Activated CD4-positive, alpha-beta T cell treated with anti-CD3 and anti-CD28 coated beads for 36 hours (primary cell): ENCODE results near the gene SLC30A7. TPM values are rescaled to one million over a fixed set of nuclear protein-coding genes. Genes with fewer than 3 reads are reported as not detected.

ENCODE experiments used
- ATAC-seq: fragments of 200-7000 bp; cut with Tn5 transposase; one replicate; pipeline ENCODE4 v1.10.0; 2021; ENCODE audit warnings: mild to moderate bottlenecking, moderate library complexity
- CTCF ChIA-PET: fragments of 350-600 bp; sonication (Branson Sonifier 250); formaldehyde crosslinking; loops from one replicate; lab custom pipeline; 2021; ENCODE audit warnings: antibody characterized with exemption; lab: Charles Lee
- POLR2A ChIA-PET: fragments of 350-600 bp; sonication (Branson Sonifier 250); formaldehyde crosslinking; loops from one replicate; lab custom pipeline; 2021; ENCODE audit warnings: antibody characterized with exemption, inconsistent platforms; lab: Charles Lee
- DNase-seq: peaks from one replicate; pipeline ENCODE4 v3.0.0-alpha.2; 2020
- H3K27ac Mint-ChIP-seq: one replicate; pipeline ENCODE4 v1.8.0; 2021; ENCODE audit warnings: mixed read lengths
- H3K27me3 Mint-ChIP-seq: one replicate; pipeline ENCODE4 v1.8.0; 2021; ENCODE audit warnings: mixed read lengths
- H3K36me3 Mint-ChIP-seq: one replicate; pipeline ENCODE4 v1.8.0; 2021; ENCODE audit warnings: low read depth, mixed read lengths
- H3K4me1 Mint-ChIP-seq: one replicate; pipeline ENCODE4 v1.8.0; 2021; ENCODE audit warnings: mixed read lengths
- H3K4me3 Mint-ChIP-seq: one replicate; pipeline ENCODE4 v1.8.0; 2021; ENCODE audit warnings: mild to moderate bottlenecking, moderate library complexity, mixed read lengths
- H3K9me3 Mint-ChIP-seq: one replicate; pipeline ENCODE4 v1.8.0; 2021; ENCODE audit warnings: low read depth, mixed read lengths
- intact Hi-C, 2 experiments: fragments of 100-400 bp; cut with DNase I in 1 of 2; cut with micrococcal nuclease in 1 of 2; formaldehyde crosslinking; loops; one replicate each; pipeline versions ENCODE4 v1.14.2 to v1.15.1; 2022 to 2024; cut with DNase I, micrococcal nuclease
- total RNA-seq, 2 experiments: library from RNA; stranded (reverse); gene quantifications; one replicate each; pipeline ENCODE4 v1.2.3, GENCODE V29; 2021

SLC30A7 gene
- total RNA-seq, 2 experiments from 2014 or later: 33.2 to 34.6 TPM

DNA sequence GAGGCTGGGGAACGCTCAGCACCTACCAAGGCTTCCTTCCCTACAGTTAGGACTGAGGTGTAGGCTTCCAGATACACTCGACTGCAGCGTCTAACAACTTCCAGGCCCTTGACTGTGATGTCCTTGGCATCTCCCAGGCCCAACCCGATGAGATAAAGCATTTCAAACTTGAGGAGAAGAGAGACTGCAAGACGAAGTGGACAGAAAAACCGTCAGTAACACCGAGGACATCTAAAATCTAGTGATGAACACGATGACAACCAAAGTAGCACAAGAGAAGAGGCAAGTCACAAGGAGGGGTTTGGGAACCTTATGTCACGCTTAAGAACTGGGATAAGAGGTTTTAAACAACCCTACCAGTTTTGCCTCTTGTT lies 129.4 kb downstream of the SLC30A7 start:
- H3K4me3 Mint-ChIP-seq: peak overlapping the region; percentile 93

DNA sequence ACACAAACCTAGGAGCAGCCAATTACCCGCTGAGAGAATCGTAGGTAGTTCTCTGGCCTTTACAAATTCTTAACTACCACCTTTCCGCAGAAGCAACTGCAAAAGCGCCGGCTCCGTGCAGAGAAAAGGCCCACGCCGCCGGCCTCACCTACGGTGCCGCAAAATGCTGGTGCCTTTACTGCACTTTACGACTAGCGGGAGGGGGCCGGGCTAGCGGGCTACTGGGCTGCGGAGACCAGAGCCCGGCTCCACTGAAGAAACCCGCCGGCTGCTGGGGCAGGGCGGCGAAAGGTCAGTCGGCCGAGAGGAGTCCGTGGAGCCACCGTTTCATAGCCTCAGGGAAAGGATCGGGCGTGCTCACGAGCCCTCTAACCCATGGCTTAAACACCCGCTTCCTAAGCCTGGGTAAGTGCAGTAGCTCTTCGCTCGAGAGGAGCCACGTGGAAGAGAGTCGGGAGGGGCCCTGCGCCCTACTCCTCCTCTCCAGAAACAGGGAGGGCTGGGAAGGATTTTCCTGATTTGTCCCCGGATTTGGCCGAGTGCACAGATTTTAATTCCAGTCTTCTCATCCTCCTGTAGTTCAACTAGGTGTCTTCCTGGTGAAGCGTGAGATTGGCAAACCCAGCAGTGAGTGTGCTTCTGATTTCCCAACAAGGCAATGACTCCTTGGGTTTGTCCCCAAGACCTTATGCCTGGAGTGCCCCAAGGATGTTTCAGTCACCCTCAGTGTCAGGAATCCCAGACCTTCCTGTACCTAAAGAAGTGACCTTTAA lies 130.0 kb downstream of the SLC30A7 start, which contains the start of gene DPH5:
Gene DPH5 (minus strand): TSS at position 128 of the 773 bp plus-strand sequence. CDS start 341 bp downstream, outside the sequence.
- peaks cover 55% of the 10 kb centered on the region for H3K4me1 Mint-ChIP-seq
- H3K27ac Mint-ChIP-seq: peak within 1 kb of the TSS; percentile 98
- ATAC-seq: peak; percentile 96
- peak within 1 kb of the TSS; percentile 93 for H3K4me3 Mint-ChIP-seq
- CTCF ChIA-PET: interaction anchor here (1.0 to 1.3 kb wide), 4 partner anchors 31 to 264 kb away, joined by 3 read pairs; no protein-coding TSS in a partner anchor
- peak; percentile 95 for DNase-seq
- no peaks in the 10 kb centered on the region for H3K27me3 Mint-ChIP-seq
- H3K36me3 Mint-ChIP-seq: peaks cover 62% of the 10 kb centered on the region
- no peaks in the 10 kb centered on the region for H3K9me3 Mint-ChIP-seq
- POLR2A ChIA-PET: interaction anchor here (0.9 to 1.4 kb wide), 2 partner anchors 9 to 213 kb away, joined by 3 to 6 read pairs; no protein-coding TSS in a partner anchor
- intact Hi-C loops: loop anchor here (1.0 to 5.0 kb wide), 8 partner anchors 86 to 263 kb away; partner anchors contain the start of gene SLC30A7 (in 1 of the 2)

More for the DNA sequence above, 129.4 kb downstream of the SLC30A7 start:
- Mint-ChIP-seq H3K36me3 (peaks cover 65% of the 10 kb centered on the region), H3K27me3 (no peaks in the 10 kb centered on the region), H3K4me1 (peaks cover 59% of the 10 kb centered on the region), H3K9me3 (no peaks in the 10 kb centered on the region), H3K27ac (peak overlapping the region; percentile 98)
- POLR2A ChIA-PET: interaction anchor here (0.9 to 1.4 kb wide), 2 partner anchors 10 to 213 kb away, joined by 3 to 6 read pairs; no protein-coding TSS in a partner anchor
- ATAC-seq (peak; percentile 25), DNase-seq (peak; percentile 20)
- CTCF ChIA-PET: interaction anchor here (0.6 to 1.1 kb wide), 6 partner anchors 30 to 216 kb away, joined by 3 to 5 read pairs (median 3); no protein-coding TSS in a partner anchor
- intact Hi-C loops: loop anchor here (1.0 to 5.0 kb wide), 7 partner anchors 87 to 263 kb away; partner anchors contain the start of gene SLC30A7 (in 1 of the 2)

DNA sequence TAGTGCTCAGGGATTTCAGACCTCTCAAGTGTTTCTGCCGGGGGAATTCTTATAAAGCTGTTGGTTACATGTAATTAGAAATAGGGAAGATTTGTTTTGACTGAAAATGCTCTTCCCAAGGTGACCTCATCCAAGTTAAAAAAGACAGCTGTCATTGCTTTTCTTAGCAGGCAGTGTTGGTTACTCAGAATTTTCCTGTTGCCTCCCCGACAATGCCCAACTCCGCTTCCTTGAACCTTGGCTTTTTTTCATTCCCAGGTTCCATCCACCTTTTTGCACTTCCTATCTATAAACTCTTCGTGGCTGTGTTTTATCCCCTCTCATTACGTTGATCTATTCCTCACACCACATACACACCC lies 130.5 kb downstream of the SLC30A7 start:
- Mint-ChIP-seq H3K27ac (peak overlapping the region; percentile 98), H3K4me1 (peaks cover 59% of the 10 kb centered on the region), H3K9me3 (no peaks in the 10 kb centered on the region), H3K36me3 (peaks cover 64% of the 10 kb centered on the region), H3K4me3 (peak overlapping the region; percentile 93), H3K27me3 (no peaks in the 10 kb centered on the region)
- ATAC-seq (no peak), DNase-seq (no peak)
- POLR2A ChIA-PET: interaction anchor here (0.9 to 1.4 kb wide), 2 partner anchors 9 to 212 kb away, joined by 3 to 6 read pairs; no protein-coding TSS in a partner anchor
- CTCF ChIA-PET: interaction anchor here (1.0 to 1.3 kb wide), 4 partner anchors 31 to 264 kb away, joined by 3 read pairs; no protein-coding TSS in a partner anchor
- intact Hi-C loops: loop anchor here (2.0 to 5.0 kb wide), 4 partner anchors 86 to 262 kb away; no protein-coding TSS in a partner anchor

- no peaks in the 10 kb centered on the region for H3K9me3 Mint-ChIP-seq
- intact Hi-C loops: loop anchor here (2.0 to 5.0 kb wide), 4 partner anchors 85 to 262 kb away; no protein-coding TSS in a partner anchor
- H3K27ac Mint-ChIP-seq: peak overlapping the region; percentile 10
- H3K4me1 Mint-ChIP-seq: peaks cover 55% of the 10 kb centered on the region
- ATAC-seq (no peak), DNase-seq (no peak)
- POLR2A ChIA-PET: no interaction called here
- no peaks in the 10 kb centered on the region for H3K27me3 Mint-ChIP-seq
- peaks cover 61% of the 10 kb centered on the region for H3K36me3 Mint-ChIP-seq
- CTCF ChIA-PET: interaction anchor here (1.0 to 1.3 kb wide), 6 partner anchors 22 to 282 kb away, joined by 3 to 5 read pairs (median 4); no protein-coding TSS in a partner anchor
- H3K4me3 Mint-ChIP-seq: peak overlapping the region; percentile 93
These were observed 131.4 kb downstream of the SLC30A7 start for GRCh38 chr1:101027194-101027772.

DNA sequence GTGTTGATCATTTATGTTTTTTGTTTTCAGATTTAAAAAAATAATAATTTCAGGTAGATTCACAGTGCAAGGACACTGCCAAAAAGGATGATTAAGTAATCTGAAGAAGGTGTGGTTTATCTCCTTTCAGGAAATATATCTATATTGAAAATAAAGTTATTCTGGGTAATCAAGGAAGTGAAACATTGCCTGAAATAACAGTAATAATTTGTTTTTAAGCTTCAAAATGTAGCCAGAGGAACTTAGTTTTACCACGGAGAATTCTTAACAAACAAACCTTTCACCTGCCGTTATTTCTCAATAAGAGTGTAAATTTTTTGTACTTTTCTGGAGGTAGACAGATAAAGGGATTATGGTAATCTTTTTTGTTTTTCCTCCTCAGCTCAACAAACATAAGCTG lies 132.6 kb downstream of the SLC30A7 start:
- POLR2A ChIA-PET: interaction anchor here (0.9 kb wide), 1 partner anchor 207 kb away, joined by 3 read pairs; no protein-coding TSS in a partner anchor
- ATAC-seq: no peak
- intact Hi-C loops: loop anchor here (5.0 kb wide), 3 partner anchors 84 to 109 kb away; no protein-coding TSS in a partner anchor

DNA sequence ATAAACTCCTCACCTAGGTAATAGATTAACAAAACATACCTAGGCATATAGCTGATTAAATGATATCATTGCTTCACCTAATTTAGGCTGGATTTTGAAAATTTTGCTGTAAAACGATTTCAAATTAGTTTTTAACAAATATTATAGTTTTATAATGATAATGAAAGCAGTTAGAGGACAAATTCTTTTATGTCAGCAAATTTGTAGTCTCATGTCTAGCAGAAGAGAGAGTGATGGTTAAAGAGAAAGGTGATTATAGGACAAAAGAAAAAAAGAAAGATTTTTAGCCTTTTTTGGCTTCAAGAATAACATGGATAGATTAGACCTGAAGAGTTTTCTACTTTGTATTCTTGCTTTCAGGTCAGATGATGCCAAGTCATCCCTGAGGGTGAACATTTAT lies 133.3 kb downstream of the SLC30A7 start:
- ChIA-PET POLR2A (interaction anchor here (0.5 kb wide), 1 partner anchor 224 kb away, joined by 3 read pairs; no protein-coding TSS in a partner anchor), CTCF (interaction anchor here (0.6 to 1.2 kb wide), 2 partner anchors 102 to 329 kb away, joined by 3 read pairs; no protein-coding TSS in a partner anchor)
- intact Hi-C loops: loop anchor here (5.0 kb wide), 3 partner anchors 83 to 108 kb away; no protein-coding TSS in a partner anchor
- peak overlapping the region; percentile 25 for H3K27ac Mint-ChIP-seq
- DNase-seq: no peak
- H3K4me1 Mint-ChIP-seq: peaks cover 50% of the 10 kb centered on the region
- H3K36me3 Mint-ChIP-seq: peaks cover 55% of the 10 kb centered on the region
- no peaks in the 10 kb centered on the region for H3K27me3 Mint-ChIP-seq
- no peak for ATAC-seq
- H3K4me3 Mint-ChIP-seq: no peak overlapping the region
- H3K9me3 Mint-ChIP-seq: no peaks in the 10 kb centered on the region

More for the DNA sequence above, 132.6 kb downstream of the SLC30A7 start:
- peaks cover 54% of the 10 kb centered on the region for H3K4me1 Mint-ChIP-seq
- peaks cover 59% of the 10 kb centered on the region for H3K36me3 Mint-ChIP-seq
- no peaks in the 10 kb centered on the region for H3K27me3 Mint-ChIP-seq
- DNase-seq: no peak
- no peak overlapping the region for H3K4me3 Mint-ChIP-seq
- no peaks in the 10 kb centered on the region for H3K9me3 Mint-ChIP-seq
- H3K27ac Mint-ChIP-seq: no peak overlapping the region
- CTCF ChIA-PET: interaction anchor here (0.6 to 1.3 kb wide), 4 partner anchors 21 to 329 kb away, joined by 3 to 5 read pairs (median 4); no protein-coding TSS in a partner anchor

DNA sequence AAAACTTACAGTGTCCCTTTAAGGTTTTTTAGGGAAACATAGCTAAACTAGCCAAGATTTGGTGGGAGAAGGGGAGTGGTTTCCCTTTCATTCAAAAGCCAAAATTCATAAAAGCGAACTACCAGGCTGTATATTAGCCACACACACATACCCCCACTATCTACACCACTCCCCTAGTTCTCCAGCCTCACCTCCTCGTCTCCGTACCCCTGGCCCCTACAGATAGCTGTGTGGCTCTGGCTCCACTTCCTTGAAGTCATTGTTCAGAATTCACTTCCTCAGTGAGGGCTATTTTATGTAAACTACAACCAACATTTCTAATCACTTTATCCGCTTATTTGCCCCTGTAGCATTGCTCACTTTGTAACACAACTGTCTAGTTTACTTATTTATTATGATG lies 135.0 kb downstream of the SLC30A7 start:
- DNase-seq: no peak
- intact Hi-C loops: no loop called here
- Mint-ChIP-seq H3K9me3 (no peaks in the 10 kb centered on the region), H3K27ac (peak overlapping the region; percentile 19), H3K4me1 (peaks cover 51% of the 10 kb centered on the region), H3K27me3 (no peaks in the 10 kb centered on the region), H3K36me3 (peaks cover 57% of the 10 kb centered on the region), H3K4me3 (no peak overlapping the region)
- ChIA-PET POLR2A (no interaction called here), CTCF (interaction anchor here (0.6 to 1.3 kb wide), 4 partner anchors 27 to 340 kb away, joined by 3 to 4 read pairs (median 4); no protein-coding TSS in a partner anchor)
- ATAC-seq: no peak

Other genes starting within 250 kb of the SLC30A7 start
- not detected for gene VCAM1, start 176.3 kb upstream of the SLC30A7 start, total RNA-seq
- 1 to 10 TPM; 4.5 to 5.0 TPM for gene EXTL2, start 1.2 kb upstream of the SLC30A7 start, total RNA-seq
- gene DPH5, start 129.7 kb downstream of the SLC30A7 start, total RNA-seq: 10 to 100 TPM; 48.4 to 59.6 TPM